ENCODE results near the gene RAB7A.

DNA sequence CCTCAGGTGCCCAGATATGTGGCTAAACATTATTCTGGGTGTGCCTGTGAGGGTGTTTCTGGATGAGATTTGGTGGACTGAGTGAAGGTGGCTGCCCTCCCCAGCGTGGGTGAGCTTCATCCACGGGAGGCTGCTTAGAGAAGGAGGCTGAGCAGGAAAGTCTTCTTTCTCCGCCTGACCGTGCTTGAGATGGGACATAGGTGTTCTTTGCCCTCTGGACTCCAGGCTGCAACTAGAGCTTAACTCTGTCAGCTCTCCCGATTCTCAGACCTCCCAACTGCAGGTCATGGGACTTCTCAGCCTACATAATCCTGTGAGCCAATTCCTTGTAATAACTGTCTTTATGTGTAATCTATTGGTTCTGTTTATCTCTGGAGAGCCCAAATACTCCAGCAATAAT lies 34.1 kb downstream of the RAB7A start:
- TF ChIP-seq, protein P1, sequence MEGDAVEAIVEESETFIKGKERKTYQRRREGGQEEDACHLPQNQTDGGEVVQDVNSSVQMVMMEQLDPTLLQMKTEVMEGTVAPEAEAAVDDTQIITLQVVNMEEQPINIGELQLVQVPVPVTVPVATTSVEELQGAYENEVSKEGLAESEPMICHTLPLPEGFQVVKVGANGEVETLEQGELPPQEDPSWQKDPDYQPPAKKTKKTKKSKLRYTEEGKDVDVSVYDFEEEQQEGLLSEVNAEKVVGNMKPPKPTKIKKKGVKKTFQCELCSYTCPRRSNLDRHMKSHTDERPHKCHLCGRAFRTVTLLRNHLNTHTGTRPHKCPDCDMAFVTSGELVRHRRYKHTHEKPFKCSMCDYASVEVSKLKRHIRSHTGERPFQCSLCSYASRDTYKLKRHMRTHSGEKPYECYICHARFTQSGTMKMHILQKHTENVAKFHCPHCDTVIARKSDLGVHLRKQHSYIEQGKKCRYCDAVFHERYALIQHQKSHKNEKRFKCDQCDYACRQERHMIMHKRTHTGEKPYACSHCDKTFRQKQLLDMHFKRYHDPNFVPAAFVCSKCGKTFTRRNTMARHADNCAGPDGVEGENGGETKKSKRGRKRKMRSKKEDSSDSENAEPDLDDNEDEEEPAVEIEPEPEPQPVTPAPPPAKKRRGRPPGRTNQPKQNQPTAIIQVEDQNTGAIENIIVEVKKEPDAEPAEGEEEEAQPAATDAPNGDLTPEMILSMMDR (IDR thresholded peaks at IDR 0.05), result no peak
- no peak for TF ChIP-seq POLR2A (IDR thresholded peaks at IDR 0.05)
